T-helper 2 cell treated with Interferon-gamma antibody and Interleukin-4, amounts not matched to agents 5 μg/mL and 100 μg/mL, for 36 hours (primary cell): Measurements from ENCODE around the gene SERPINI2.
"Not testable (repeated sequence)": the region's sequence is repeated elsewhere in the genome, so short reads cannot be mapped to it uniquely, and the experiment has no call there.

Experiments used
- DNase-seq: peaks from one replicate; pipeline ENCODE4 v3.0.0; 2021; ENCODE audit warnings: low spot score
- H3K27ac Mint-ChIP-seq: one replicate; pipeline ENCODE4 v1.8.0; 2021; ENCODE audit warnings: mild to moderate bottlenecking, mixed read lengths
- H3K27me3 Mint-ChIP-seq: one replicate; pipeline ENCODE4 v1.8.0; 2021; ENCODE audit warnings: low read depth, mixed read lengths
- H3K36me3 Mint-ChIP-seq: one replicate; pipeline ENCODE4 v1.8.0; 2021; ENCODE audit warnings: low read depth, mixed read lengths
- H3K4me1 Mint-ChIP-seq: one replicate; pipeline ENCODE4 v1.8.0; 2021; ENCODE audit warnings: low read depth, mixed read lengths
- H3K4me3 Mint-ChIP-seq: one replicate; pipeline ENCODE4 v1.8.0; 2022; ENCODE audit warnings: mild to moderate bottlenecking, moderate library complexity, mixed read lengths
- H3K9me3 Mint-ChIP-seq: one replicate; pipeline ENCODE4 v1.8.0; 2021; ENCODE audit warnings: mixed read lengths

The SERPINI2 gene

GRCh38 chr3:167480748-167481147 is 6.9 kb upstream of the SERPINI2 start:
- no peak for DNase-seq
- Mint-ChIP-seq H3K4me3 (no peak overlapping the region), H3K27me3 (no peaks in the 10 kb centered on the region), H3K4me1 (no peaks in the 10 kb centered on the region), H3K9me3 (no peaks in the 10 kb centered on the region), H3K36me3 (no peaks in the 10 kb centered on the region), H3K27ac (no peak overlapping the region)

- H3K27me3 Mint-ChIP-seq, result no peaks in the 10 kb centered on the region
- no peak overlapping the region for H3K4me3 Mint-ChIP-seq
- no peak for DNase-seq
- H3K27ac Mint-ChIP-seq, result no peak overlapping the region
- no peaks in the 10 kb centered on the region for H3K4me1 Mint-ChIP-seq
- no peaks in the 10 kb centered on the region for H3K9me3 Mint-ChIP-seq
- H3K36me3 Mint-ChIP-seq, result no peaks in the 10 kb centered on the region
These were observed 4.5 kb downstream of the SERPINI2 start for GRCh38 chr3:167469381-167469780.

DNA sequence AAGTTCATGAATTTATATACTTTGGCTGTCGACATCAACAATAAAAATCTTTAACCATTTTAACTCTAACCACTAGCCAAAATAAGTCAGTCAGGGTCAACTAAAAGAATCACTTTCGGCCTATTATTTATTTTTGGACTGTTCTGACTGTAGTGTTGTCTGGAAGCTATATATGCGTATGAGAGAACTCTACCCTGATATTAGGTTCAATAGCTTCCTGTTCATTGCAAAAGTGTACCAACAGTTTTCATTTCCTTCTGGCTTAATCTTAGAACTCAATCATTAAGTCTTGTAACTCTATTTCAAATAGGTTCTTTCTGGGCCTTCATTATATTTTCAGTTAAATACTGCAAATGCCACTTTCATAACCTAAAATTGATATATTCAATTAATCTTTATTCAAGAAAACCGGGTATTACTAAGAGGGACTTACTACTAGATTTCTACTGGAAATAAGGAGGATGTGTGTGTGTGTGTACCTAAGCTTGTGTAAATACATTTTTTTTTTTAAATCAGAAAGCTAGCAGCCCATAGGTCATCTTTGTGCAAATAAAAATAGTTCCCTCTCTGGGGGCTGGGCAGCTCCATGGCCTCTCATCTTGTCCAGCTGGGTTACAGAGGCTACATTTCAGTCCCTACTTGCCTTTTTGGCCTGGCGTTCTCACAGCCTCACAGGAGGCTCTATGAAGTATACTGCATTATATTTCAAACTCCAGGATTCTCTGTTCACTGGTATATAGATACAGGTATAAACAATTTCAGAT is 5.8 kb downstream of the SERPINI2 start:
- Mint-ChIP-seq H3K4me3 (no peak overlapping the region), H3K9me3 (no peaks in the 10 kb centered on the region), H3K27me3 (no peaks in the 10 kb centered on the region), H3K4me1 (no peaks in the 10 kb centered on the region), H3K27ac (no peak overlapping the region), H3K36me3 (no peaks in the 10 kb centered on the region)
- DNase-seq, result no peak

DNA sequence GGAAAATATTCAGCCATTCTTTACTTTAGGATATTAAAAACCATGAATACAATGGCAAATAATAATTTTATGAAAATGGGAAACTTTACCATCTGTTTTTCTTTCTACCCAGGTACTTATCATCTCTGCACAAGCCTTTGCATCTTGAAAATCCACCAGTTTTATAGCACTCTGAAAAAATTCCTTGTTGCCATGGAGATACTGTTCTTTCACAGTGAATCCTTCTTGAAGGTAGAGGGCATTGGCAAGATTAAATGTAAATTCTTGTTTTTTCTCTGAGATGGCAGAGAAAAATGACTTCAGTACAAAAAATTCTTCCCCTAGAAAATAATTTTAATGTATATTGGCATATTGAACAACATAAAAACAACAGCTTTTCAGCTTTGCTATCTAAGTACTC is 6.9 kb downstream of the SERPINI2 start:
- Mint-ChIP-seq H3K4me1 (no peaks in the 10 kb centered on the region), H3K36me3 (no peaks in the 10 kb centered on the region), H3K4me3 (no peak overlapping the region), H3K27me3 (no peaks in the 10 kb centered on the region), H3K27ac (no peak overlapping the region), H3K9me3 (no peaks in the 10 kb centered on the region)
- DNase-seq, result no peak

- H3K9me3 Mint-ChIP-seq, result no peaks in the 10 kb centered on the region
- H3K36me3 Mint-ChIP-seq, result no peaks in the 10 kb centered on the region
- H3K27ac Mint-ChIP-seq, result no peak overlapping the region
- no peaks in the 10 kb centered on the region for H3K27me3 Mint-ChIP-seq
- H3K4me3 Mint-ChIP-seq, result no peak overlapping the region
- no peak for DNase-seq
- H3K4me1 Mint-ChIP-seq, result no peaks in the 10 kb centered on the region
These were observed 17.6 kb downstream of the SERPINI2 start for GRCh38 chr3:167456157-167456799.

GRCh38 chr3:167453815-167454214 is 20.0 kb downstream of the SERPINI2 start:
- Mint-ChIP-seq H3K4me3 (no peak overlapping the region), H3K4me1 (no peaks in the 10 kb centered on the region), H3K9me3 (no peaks in the 10 kb centered on the region), H3K36me3 (no peaks in the 10 kb centered on the region), H3K27ac (no peak overlapping the region), H3K27me3 (no peaks in the 10 kb centered on the region)
- DNase-seq, result no peak

DNA sequence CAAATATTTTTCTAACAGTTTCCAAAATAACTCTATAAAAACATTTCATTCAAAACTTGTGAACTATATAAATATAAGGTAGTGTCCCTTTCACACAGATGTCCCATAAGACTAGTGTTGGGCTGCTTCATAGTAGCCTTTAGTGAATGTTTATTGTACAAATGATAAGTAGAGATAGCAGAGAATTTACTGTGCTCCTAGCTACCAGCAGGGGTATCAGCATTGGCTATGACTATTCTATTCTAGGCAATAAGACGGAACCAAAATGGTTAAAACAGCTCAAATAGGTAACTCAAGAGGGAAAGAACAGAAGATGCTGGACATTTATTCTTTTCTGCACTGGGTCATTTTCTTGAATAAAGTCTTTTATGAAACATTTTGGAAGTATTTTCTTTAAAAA is 22.6 kb downstream of the SERPINI2 start:
- Mint-ChIP-seq H3K27ac (no peak overlapping the region), H3K27me3 (no peaks in the 10 kb centered on the region), H3K4me1 (no peaks in the 10 kb centered on the region), H3K4me3 (no peak overlapping the region), H3K9me3 (no peaks in the 10 kb centered on the region), H3K36me3 (no peaks in the 10 kb centered on the region)
- no peak for DNase-seq

- Mint-ChIP-seq H3K9me3 (no peaks in the 10 kb centered on the region), H3K4me1 (no peaks in the 10 kb centered on the region), H3K4me3 (no peak overlapping the region), H3K27me3 (no peaks in the 10 kb centered on the region), H3K27ac (no peak overlapping the region), H3K36me3 (no peaks in the 10 kb centered on the region)
- no peak for DNase-seq
These were observed 23.2 kb downstream of the SERPINI2 start for GRCh38 chr3:167450675-167451074.

- H3K4me1 Mint-ChIP-seq, result no peaks in the 10 kb centered on the region
- no peak overlapping the region for H3K4me3 Mint-ChIP-seq
- DNase-seq, result no peak
- H3K27me3 Mint-ChIP-seq, result no peaks in the 10 kb centered on the region
- H3K27ac Mint-ChIP-seq, result no peak overlapping the region
- H3K9me3 Mint-ChIP-seq, result no peaks in the 10 kb centered on the region
- H3K36me3 Mint-ChIP-seq, result no peaks in the 10 kb centered on the region
These were observed 23.6 kb downstream of the SERPINI2 start for GRCh38 chr3:167450195-167450594.

GRCh38 chr3:167445491-167445890 is 28.4 kb downstream of the SERPINI2 start:
- no peak for DNase-seq
- no peaks in the 10 kb centered on the region for H3K36me3 Mint-ChIP-seq
- no peaks in the 10 kb centered on the region for H3K4me1 Mint-ChIP-seq
- no peaks in the 10 kb centered on the region for H3K27me3 Mint-ChIP-seq
- no peaks in the 10 kb centered on the region for H3K9me3 Mint-ChIP-seq
- H3K27ac Mint-ChIP-seq, result no peak overlapping the region
- no peak overlapping the region for H3K4me3 Mint-ChIP-seq

- Mint-ChIP-seq H3K9me3 (no peaks in the 10 kb centered on the region), H3K4me1 (no peaks in the 10 kb centered on the region), H3K36me3 (no peaks in the 10 kb centered on the region), H3K4me3 (no peak overlapping the region), H3K27me3 (no peaks in the 10 kb centered on the region), H3K27ac (no peak overlapping the region)
- DNase-seq, result no peak
These were observed 32.6 kb downstream of the SERPINI2 start for GRCh38 chr3:167441256-167441655.

- no peaks in the 10 kb centered on the region for H3K27me3 Mint-ChIP-seq
- no peak for DNase-seq
- no peaks in the 10 kb centered on the region for H3K4me1 Mint-ChIP-seq
- H3K4me3 Mint-ChIP-seq, result no peak overlapping the region
- H3K9me3 Mint-ChIP-seq, result no peaks in the 10 kb centered on the region
- H3K36me3 Mint-ChIP-seq, result no peaks in the 10 kb centered on the region
- no peak overlapping the region for H3K27ac Mint-ChIP-seq
These were observed 36.3 kb downstream of the SERPINI2 start for GRCh38 chr3:167437428-167438139.

DNA sequence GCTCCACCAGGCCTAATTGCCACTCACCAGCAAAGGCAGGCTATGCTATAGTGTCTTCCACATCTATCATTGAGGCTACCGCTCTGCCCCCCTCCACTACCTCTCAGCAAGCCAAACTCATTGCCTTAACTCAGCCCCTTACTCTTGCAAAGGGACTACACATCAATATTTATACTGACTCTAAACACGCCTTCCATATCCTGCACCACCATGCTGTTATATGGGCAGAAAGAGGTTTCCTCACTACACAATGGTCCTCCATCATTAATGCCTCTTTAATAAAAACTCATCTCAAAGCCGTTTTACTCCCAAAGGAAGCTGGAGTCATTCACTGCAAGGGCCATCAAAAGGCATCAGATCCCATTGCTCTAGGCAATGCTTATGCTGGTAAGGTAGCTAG is 46.9 kb downstream of the SERPINI2 start:
- not testable (repeated sequence) for H3K27me3 Mint-ChIP-seq, H3K9me3 Mint-ChIP-seq, H3K4me1 Mint-ChIP-seq, DNase-seq, H3K4me3 Mint-ChIP-seq, H3K36me3 Mint-ChIP-seq, H3K27ac Mint-ChIP-seq

DNA sequence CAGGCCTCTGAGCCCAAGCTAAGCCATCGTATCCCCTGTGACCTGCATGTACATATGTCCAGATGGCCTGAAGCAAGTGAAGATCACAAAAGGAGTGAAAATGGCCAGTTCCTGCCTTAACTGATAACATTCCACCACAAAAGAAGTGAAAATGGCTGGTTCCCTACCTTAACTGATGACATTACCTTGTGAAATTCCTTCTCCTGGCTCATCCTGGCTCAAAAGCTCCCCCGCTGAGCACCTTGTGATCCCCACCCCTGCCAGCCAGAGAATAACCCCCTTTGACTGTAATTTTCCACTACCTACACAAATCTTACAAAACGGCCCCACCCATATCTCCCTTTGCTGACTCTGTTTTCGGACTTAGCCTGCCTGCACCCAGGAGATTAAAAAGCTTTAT is 51.4 kb downstream of the SERPINI2 start:
- not testable (repeated sequence) for H3K36me3 Mint-ChIP-seq, H3K4me3 Mint-ChIP-seq, H3K27me3 Mint-ChIP-seq, H3K4me1 Mint-ChIP-seq, H3K9me3 Mint-ChIP-seq, H3K27ac Mint-ChIP-seq, DNase-seq
